ENCODE results near the gene FTSJ1.
"Not testable (repeated sequence)": the region's sequence is repeated elsewhere in the genome, so short reads cannot be mapped to it uniquely, and the experiment has no call there.

- TF ChIP-seq, protein P1, sequence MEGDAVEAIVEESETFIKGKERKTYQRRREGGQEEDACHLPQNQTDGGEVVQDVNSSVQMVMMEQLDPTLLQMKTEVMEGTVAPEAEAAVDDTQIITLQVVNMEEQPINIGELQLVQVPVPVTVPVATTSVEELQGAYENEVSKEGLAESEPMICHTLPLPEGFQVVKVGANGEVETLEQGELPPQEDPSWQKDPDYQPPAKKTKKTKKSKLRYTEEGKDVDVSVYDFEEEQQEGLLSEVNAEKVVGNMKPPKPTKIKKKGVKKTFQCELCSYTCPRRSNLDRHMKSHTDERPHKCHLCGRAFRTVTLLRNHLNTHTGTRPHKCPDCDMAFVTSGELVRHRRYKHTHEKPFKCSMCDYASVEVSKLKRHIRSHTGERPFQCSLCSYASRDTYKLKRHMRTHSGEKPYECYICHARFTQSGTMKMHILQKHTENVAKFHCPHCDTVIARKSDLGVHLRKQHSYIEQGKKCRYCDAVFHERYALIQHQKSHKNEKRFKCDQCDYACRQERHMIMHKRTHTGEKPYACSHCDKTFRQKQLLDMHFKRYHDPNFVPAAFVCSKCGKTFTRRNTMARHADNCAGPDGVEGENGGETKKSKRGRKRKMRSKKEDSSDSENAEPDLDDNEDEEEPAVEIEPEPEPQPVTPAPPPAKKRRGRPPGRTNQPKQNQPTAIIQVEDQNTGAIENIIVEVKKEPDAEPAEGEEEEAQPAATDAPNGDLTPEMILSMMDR (IDR thresholded peaks at IDR 0.05; ENCODE audit: borderline replicate concordance, extremely low read depth, low read length, poor library complexity, severe bottlenecking) = not testable (repeated sequence)
- TF ChIP-seq EZH2 (IDR thresholded peaks at IDR 0.05; ENCODE audit: borderline replicate concordance, low read depth, low read length, severe bottlenecking) = not testable (repeated sequence)
These were observed 49.9 kb downstream of the FTSJ1 start for GRCh38 chrX:48525853-48526252.

Data from DND-41 (cell line).